Measurements from ENCODE around the gene NECTIN1. TPM values are rescaled to one million over a fixed set of nuclear protein-coding genes. Genes with fewer than 3 reads are reported as not detected.
A peak's percentile ranks its signal among the peaks of the same experiment; 100 is the strongest.

The NECTIN1 gene
- total RNA-seq, 1 donor from 2014 or later = 10.4 TPM

GRCh38 chr11:119747868-119748660 lies 19.1 kb upstream of the NECTIN1 start:
- ATAC-seq = no peak
- TF ChIP-seq CTCF (IDR thresholded peaks at IDR 0.05) = no peak
- intact Hi-C loops (cut with DNase I) = no loop called here
- no peak overlapping the region for H3K27ac ChIP-seq
- peaks cover 15% of the 10 kb centered on the region for H3K27me3 ChIP-seq
- no peaks in the 10 kb centered on the region for H3K9me3 ChIP-seq
- no peak overlapping the region for H3K4me3 ChIP-seq
- H3K4me1 ChIP-seq = no peaks in the 10 kb centered on the region
- peak; percentile 45 for DNase-seq
- no peaks in the 10 kb centered on the region for H3K36me3 ChIP-seq

GRCh38 chr11:119745776-119746535 lies 17.0 kb upstream of the NECTIN1 start:
- DNase-seq (peak; percentile 35), ATAC-seq (no peak)
- TF ChIP-seq CTCF (IDR thresholded peaks at IDR 0.05) = no peak
- no peaks in the 10 kb centered on the region for H3K36me3 ChIP-seq
- peaks cover 31% of the 10 kb centered on the region for H3K27me3 ChIP-seq
- no peak overlapping the region for H3K4me3 ChIP-seq
- H3K9me3 ChIP-seq = no peaks in the 10 kb centered on the region
- H3K27ac ChIP-seq = no peak overlapping the region
- peaks cover 6% of the 10 kb centered on the region for H3K4me1 ChIP-seq
- intact Hi-C loops (cut with DNase I) = no loop called here

GRCh38 chr11:119745112-119745511 lies 16.1 kb upstream of the NECTIN1 start:
- Histone ChIP-seq H3K27me3 (peaks cover 39% of the 10 kb centered on the region), H3K9me3 (no peaks in the 10 kb centered on the region), H3K4me3 (no peak overlapping the region), H3K4me1 (peaks cover 6% of the 10 kb centered on the region), H3K36me3 (no peaks in the 10 kb centered on the region), H3K27ac (no peak overlapping the region)
- ATAC-seq (no peak), DNase-seq (peak; percentile 37)
- intact Hi-C loops (cut with DNase I) = no loop called here
- no peak for TF ChIP-seq CTCF (IDR thresholded peaks at IDR 0.05)

- ATAC-seq = no peak
- intact Hi-C loops (cut with DNase I) = no loop called here
- peaks cover 6% of the 10 kb centered on the region for H3K4me1 ChIP-seq
- H3K36me3 ChIP-seq = no peaks in the 10 kb centered on the region
- H3K9me3 ChIP-seq = no peaks in the 10 kb centered on the region
- no peak overlapping the region for H3K27ac ChIP-seq
- peaks cover 44% of the 10 kb centered on the region for H3K27me3 ChIP-seq
- peak; percentile 30 for DNase-seq
- TF ChIP-seq CTCF (IDR thresholded peaks at IDR 0.05) = no peak
- H3K4me3 ChIP-seq = no peak overlapping the region
These were observed 15.6 kb upstream of the NECTIN1 start for GRCh38 chr11:119744577-119744976.

- intact Hi-C loops (cut with DNase I) = no loop called here
- ATAC-seq = no peak
- H3K36me3 ChIP-seq = no peaks in the 10 kb centered on the region
These were observed 14.0 kb upstream of the NECTIN1 start for GRCh38 chr11:119743006-119743405.

More at GRCh38 chr11:119743006-119743405, 14.0 kb upstream of the NECTIN1 start:
- Histone ChIP-seq H3K27ac (no peak overlapping the region), H3K4me1 (peaks cover 6% of the 10 kb centered on the region), H3K27me3 (peaks cover 45% of the 10 kb centered on the region), H3K4me3 (no peak overlapping the region), H3K9me3 (no peaks in the 10 kb centered on the region)
- peak; percentile 39 for DNase-seq
- no peak for TF ChIP-seq CTCF (IDR thresholded peaks at IDR 0.05)
